ENCODE measurements around the gene NR3C1. TPM values are rescaled to one million over a fixed set of nuclear protein-coding genes. Genes with fewer than 3 reads are reported as not detected.

NR3C1 gene
- total and polyA plus RNA-seq, 7 experiments from 2014 or later: 68.0 to 140 (median 100.0) TPM

GRCh38 chr5:143416411-143416810 is 12.9 kb upstream of the NR3C1 start:
- ATAC-seq (no peak), DNase-seq (no peak)
- H3K9me3 ChIP-seq (ENCODE audit: control insufficient read depth in 2 of 3, low read length in 3 of 3): no peaks in the 10 kb centered on the region
- Mint-ChIP-seq H3K4me3 (no peak overlapping the region), H3K36me3 (peaks cover 0 to 13% (median 5%) of the 10 kb centered on the region in 5 donors), H3K27ac (no peak overlapping the region), H3K4me1 (peaks cover 0 to 17% (median 5%) of the 10 kb centered on the region in 7 donors), H3K9me3 (no peaks in the 10 kb centered on the region), H3K27me3 (no peaks in the 10 kb centered on the region)
- H3K27me3 ChIP-seq (ENCODE audit: control insufficient read depth in 2 of 2, insufficient read depth in 2 of 2, low read length in 2 of 2): no peaks in the 10 kb centered on the region
- ChIA-PET POLR2A (interaction anchor here (7.8 kb wide), 1 partner anchor 17 kb away, joined by 38 read pairs; no protein-coding TSS in a partner anchor), CTCF (no interaction called here)
- H3K4me1 ChIP-seq (ENCODE audit: control insufficient read depth in 2 of 2, insufficient read depth in 2 of 2, low read length in 2 of 2): peaks cover 0 to 10% of the 10 kb centered on the region in 2 donors
- H3K36me3 ChIP-seq (ENCODE audit: control insufficient read depth in 2 of 3, insufficient read depth in 3 of 3, low read length in 3 of 3): no peaks in the 10 kb centered on the region
- H3K27ac ChIP-seq (ENCODE audit: low read depth, low read length): no peak overlapping the region
- intact Hi-C loops (cut with micrococcal nuclease): no loop called here
- H3K4me3 ChIP-seq (ENCODE audit: low read length): no peak overlapping the region

GRCh38 chr5:143413958-143414669 is 10.6 kb upstream of the NR3C1 start:
- ChIA-PET POLR2A (interaction anchor here (0.7 to 7.8 kb wide), 4 partner anchors 10 to 22 kb away, joined by 3 to 38 read pairs (median 7); no protein-coding TSS in a partner anchor), CTCF (no interaction called here)
- ATAC-seq (no peak), DNase-seq (no peak)
- H3K36me3 ChIP-seq (ENCODE audit: control insufficient read depth in 2 of 3, insufficient read depth in 3 of 3, low read length in 3 of 3): no peaks in the 10 kb centered on the region
- no peak overlapping the region for H3K27ac ChIP-seq (ENCODE audit: low read depth, low read length)
- H3K4me1 Mint-ChIP-seq: peaks cover 0 to 20% (median 5%) of the 10 kb centered on the region in 7 donors
- H3K27ac Mint-ChIP-seq: no peak overlapping the region
- H3K4me3 Mint-ChIP-seq: no peak overlapping the region
- no peaks in the 10 kb centered on the region for H3K9me3 Mint-ChIP-seq
- H3K4me3 ChIP-seq (ENCODE audit: low read length): no peak overlapping the region
- H3K36me3 Mint-ChIP-seq: peaks cover 0 to 9% (median 7%) of the 10 kb centered on the region in 5 donors
- intact Hi-C loops (cut with micrococcal nuclease): no loop called here
- H3K27me3 Mint-ChIP-seq: no peaks in the 10 kb centered on the region
- H3K4me1 ChIP-seq (ENCODE audit: control insufficient read depth in 2 of 2, insufficient read depth in 2 of 2, low read length in 2 of 2): peaks cover 0 to 15% of the 10 kb centered on the region in 2 donors
- no peaks in the 10 kb centered on the region for H3K27me3 ChIP-seq (ENCODE audit: control insufficient read depth in 2 of 2, insufficient read depth in 2 of 2, low read length in 2 of 2)
- H3K9me3 ChIP-seq (ENCODE audit: control insufficient read depth in 2 of 3, low read length in 3 of 3): no peaks in the 10 kb centered on the region

GRCh38 chr5:143412661-143413342 is 9.3 kb upstream of the NR3C1 start:
- CTCF ChIA-PET: no interaction called here
- Mint-ChIP-seq H3K27ac (no peak overlapping the region), H3K4me1 (peaks cover 0 to 14% (median 0%) of the 10 kb centered on the region in 7 donors), H3K9me3 (no peaks in the 10 kb centered on the region), H3K36me3 (peaks cover 0 to 8% (median 3%) of the 10 kb centered on the region in 5 donors), H3K27me3 (no peaks in the 10 kb centered on the region), H3K4me3 (no peak overlapping the region)
- H3K4me1 ChIP-seq (ENCODE audit: control insufficient read depth in 2 of 2, insufficient read depth in 2 of 2, low read length in 2 of 2): peaks cover 0 to 16% of the 10 kb centered on the region in 2 donors
- DNase-seq (no peak), ATAC-seq (no peak)
- no peaks in the 10 kb centered on the region for H3K36me3 ChIP-seq (ENCODE audit: control insufficient read depth in 2 of 3, insufficient read depth in 3 of 3, low read length in 3 of 3)
- no peaks in the 10 kb centered on the region for H3K9me3 ChIP-seq (ENCODE audit: control insufficient read depth in 2 of 3, low read length in 3 of 3)
- intact Hi-C loops (cut with micrococcal nuclease): no loop called here
- no peak overlapping the region for H3K4me3 ChIP-seq (ENCODE audit: low read length)
- H3K27ac ChIP-seq (ENCODE audit: low read depth, low read length): no peak overlapping the region
- H3K27me3 ChIP-seq (ENCODE audit: control insufficient read depth in 2 of 2, insufficient read depth in 2 of 2, low read length in 2 of 2): no peaks in the 10 kb centered on the region
- POLR2A ChIA-PET: interaction anchor here (1.3 to 7.8 kb wide), 3 partner anchors 8 to 21 kb away, joined by 3 to 38 read pairs (median 11); no protein-coding TSS in a partner anchor

- H3K4me3 ChIP-seq (ENCODE audit: low read length): no peak overlapping the region
- DNase-seq: peak in 2 of 9 donors; percentile 17 to 25
- no peaks in the 10 kb centered on the region for H3K27me3 ChIP-seq (ENCODE audit: control insufficient read depth in 2 of 2, insufficient read depth in 2 of 2, low read length in 2 of 2)
- no peak overlapping the region for H3K27ac ChIP-seq (ENCODE audit: low read depth, low read length)
- peaks cover 0 to 18% (median 7%) of the 10 kb centered on the region in 5 donors for H3K36me3 Mint-ChIP-seq
- H3K4me3 Mint-ChIP-seq: no peak overlapping the region
- no peaks in the 10 kb centered on the region for H3K27me3 Mint-ChIP-seq
- H3K4me1 ChIP-seq (ENCODE audit: control insufficient read depth in 2 of 2, insufficient read depth in 2 of 2, low read length in 2 of 2): peaks cover 0 to 21% of the 10 kb centered on the region in 2 donors
- peaks cover 0 to 6% (median 0%) of the 10 kb centered on the region in 11 donors for H3K9me3 Mint-ChIP-seq
- H3K27ac Mint-ChIP-seq: peak overlapping the region in 2 of 9 donors; percentile 27 to 59
- peaks cover 0 to 4% (median 0%) of the 10 kb centered on the region in 3 experiments for H3K36me3 ChIP-seq (ENCODE audit: control insufficient read depth in 2 of 3, insufficient read depth in 3 of 3, low read length in 3 of 3)
- ChIA-PET POLR2A (interaction anchor here (7.8 kb wide), 1 partner anchor 24 kb away, joined by 38 read pairs; no protein-coding TSS in a partner anchor), CTCF (interaction anchor here (2.9 kb wide), 1 partner anchor 24 kb away, joined by 8 read pairs; no protein-coding TSS in a partner anchor)
- intact Hi-C loops (cut with micrococcal nuclease): loop anchor here in 1 of 2 donors (10.0 kb wide), 2 partner anchors 555 to 1795 kb away; partner anchors contain the start of gene DIAPH1
- peaks cover 5 to 26% (median 8%) of the 10 kb centered on the region in 7 donors for H3K4me1 Mint-ChIP-seq
- no peaks in the 10 kb centered on the region for H3K9me3 ChIP-seq (ENCODE audit: control insufficient read depth in 2 of 3, low read length in 3 of 3)
- peak; percentile 19 for ATAC-seq
Observed at GRCh38 chr5:143409926-143410325, 6.4 kb upstream of the NR3C1 start.

- DNase-seq (no peak), ATAC-seq (no peak)
- Mint-ChIP-seq H3K27me3 (peaks cover 0 to 2% (median 0%) of the 10 kb centered on the region in 5 donors), H3K9me3 (peaks cover 0 to 6% (median 0%) of the 10 kb centered on the region in 11 donors), H3K27ac (peak overlapping the region in 8 of 9 donors; percentile 62 to 99 (median 92)), H3K4me3 (peak overlapping the region in 8 of 10 donors; percentile 43 to 97 (median 82)), H3K36me3 (peaks cover 0 to 18% (median 3%) of the 10 kb centered on the region in 5 donors), H3K4me1 (peaks cover 7 to 25% (median 16%) of the 10 kb centered on the region in 7 donors)
- peaks cover 0 to 9% (median 0%) of the 10 kb centered on the region in 3 experiments for H3K36me3 ChIP-seq (ENCODE audit: control insufficient read depth in 2 of 3, insufficient read depth in 3 of 3, low read length in 3 of 3)
- no peaks in the 10 kb centered on the region for H3K9me3 ChIP-seq (ENCODE audit: control insufficient read depth in 2 of 3, low read length in 3 of 3)
- no peak overlapping the region for H3K27ac ChIP-seq (ENCODE audit: low read depth, low read length)
- ChIA-PET CTCF (no interaction called here), POLR2A (no interaction called here)
- no peak overlapping the region for H3K4me3 ChIP-seq (ENCODE audit: low read length)
- H3K4me1 ChIP-seq (ENCODE audit: control insufficient read depth in 2 of 2, insufficient read depth in 2 of 2, low read length in 2 of 2): peaks cover under 1 to 16% of the 10 kb centered on the region in 2 donors
- intact Hi-C loops (cut with micrococcal nuclease): loop anchor here in 1 of 2 donors (10.0 kb wide), 2 partner anchors 558 to 1792 kb away; partner anchors contain the start of gene DIAPH1
- H3K27me3 ChIP-seq (ENCODE audit: control insufficient read depth in 2 of 2, insufficient read depth in 2 of 2, low read length in 2 of 2): no peaks in the 10 kb centered on the region
Observed at GRCh38 chr5:143406408-143406807, 2.9 kb upstream of the NR3C1 start.

- H3K27ac Mint-ChIP-seq: peak overlapping the region; percentile 98 to 100 (median 99)
- Histone ChIP-seq H3K36me3 (ENCODE audit: control insufficient read depth in 2 of 3, insufficient read depth in 3 of 3, low read length in 3 of 3) (peaks cover 0 to 9% (median 0%) of the 10 kb centered on the region in 3 experiments), H3K9me3 (ENCODE audit: control insufficient read depth in 2 of 3, low read length in 3 of 3) (no peaks in the 10 kb centered on the region), H3K27me3 (ENCODE audit: control insufficient read depth in 2 of 2, insufficient read depth in 2 of 2, low read length in 2 of 2) (no peaks in the 10 kb centered on the region), H3K27ac (ENCODE audit: low read depth, low read length) (peak overlapping the region; percentile 91), H3K4me3 (ENCODE audit: low read length) (peak overlapping the region; percentile 98), H3K4me1 (ENCODE audit: control insufficient read depth in 2 of 2, insufficient read depth in 2 of 2, low read length in 2 of 2) (peaks cover 4 to 22% of the 10 kb centered on the region in 2 donors)
- H3K27me3 Mint-ChIP-seq: peaks cover 0 to 2% (median 0%) of the 10 kb centered on the region in 5 donors
- peaks cover 13 to 31% (median 21%) of the 10 kb centered on the region in 7 donors for H3K4me1 Mint-ChIP-seq
- ChIA-PET POLR2A (no interaction called here), CTCF (no interaction called here)
- no peak for DNase-seq
- peaks cover under 1 to 22% (median 3%) of the 10 kb centered on the region in 5 donors for H3K36me3 Mint-ChIP-seq
- peaks cover 0 to 6% (median 0%) of the 10 kb centered on the region in 11 donors for H3K9me3 Mint-ChIP-seq
- no peak for ATAC-seq
- peak overlapping the region; percentile 93 to 99 (median 96) for H3K4me3 Mint-ChIP-seq
- intact Hi-C loops (cut with micrococcal nuclease): loop anchor here (1.0 to 10.0 kb wide), 9 partner anchors 200 to 1791 kb away; partner anchors contain the start of genes ARHGAP26 (in 1 of the 2), DIAPH1 (in 1 of the 2), KCTD16 (in 1 of the 2) and YIPF5 (in 1 of the 2)
Observed at GRCh38 chr5:143405849-143406098, 2.3 kb upstream of the NR3C1 start.

All from naive thymus-derived CD4-positive, alpha-beta T cell (primary cell).